HepG2 (cell line): ENCODE measurements around the gene PMIS2. TPM values are rescaled to one million over a fixed set of nuclear protein-coding genes. Genes with fewer than 3 reads are reported as not detected.

Experiments
- ATAC-seq: fragments of 200-7000 bp; cut with Tn5 transposase; 3 replicates; pipeline ENCODE4 v1.9.1; 2020; ENCODE audit warnings: mild to moderate bottlenecking, moderate library complexity
- BruUV-seq: library from RNA; stranded (reverse); fragments of 400-500 nt; replicated peaks from 2 replicates; lab custom pipeline; 2021; lab: Mats Ljungman, UMichigan
- CTCF ChIA-PET: fragments of 300-600 bp; formaldehyde crosslinking; extraction: SDS; loops from one replicate; lab custom pipeline; 2021; ENCODE audit warnings: low total read pairs, inconsistent platforms, low intra/inter-chr PET ratio; lab: Yijun Ruan, JAX
- POLR2A ChIA-PET: fragments of 350-600 bp; sonication (Branson Sonifier 250); formaldehyde crosslinking; loops from one replicate; lab custom pipeline; 2020; ENCODE audit warnings: antibody characterized with exemption, inconsistent platforms; lab: Yijun Ruan, JAX
- DNase-seq: peaks from one replicate; pipeline ENCODE4 v3.0.0-alpha.2; 2015; ENCODE audit warnings: low spot score
- FAIRE-seq: peaks from 3 replicates; lab custom pipeline; 2011; peaks lifted over from hg19 to GRCh38; lab: Jason Lieb, UNC
- H2AFZ ChIP-seq: one replicate; pipeline ENCODE4 v1.6.1; 2011; ENCODE audit warnings: low read length, inconsistent platforms
- H3K27ac ChIP-seq: fragments of 300-600 bp; 3 replicates; pipeline ENCODE4 v1.8.0; 2011; ENCODE audit warnings: mixed run types, mild to moderate bottlenecking, mixed read lengths, low read length, inconsistent platforms; ENCODE audit not compliant: insufficient read depth; ENCODE audit errors: extremely low read length
- H3K27me3 ChIP-seq, 2 experiments: fragments of 200-600 bp in 1 of 2; 2 replicates in 1 of 2; 3 replicates in 1 of 2; pipeline versions ENCODE4 v1.6.0 to v1.8.0; 2011; ENCODE audit warnings: low read length in 2 of 2, mild to moderate bottlenecking in 2 of 2, moderate library complexity in 2 of 2, inconsistent platforms in 1 of 2; ENCODE audit not compliant: insufficient read depth in 2 of 2, control insufficient read depth in 1 of 2
- H3K36me3 ChIP-seq, 2 experiments: fragments of 200-600 bp in 1 of 2; replicated peaks in 1 of 2; 2 replicates in 1 of 2; 3 replicates in 1 of 2; pipeline versions ENCODE4 v1.5.1 to v1.8.0; 2011; ENCODE audit warnings: low read length in 2 of 2, inconsistent platforms in 1 of 2; ENCODE audit not compliant: insufficient read depth in 2 of 2, control insufficient read depth in 1 of 2
- H3K4me1 ChIP-seq: 2 replicates; pipeline ENCODE4 v1.5.1; 2012; ENCODE audit warnings: low read length, inconsistent platforms; ENCODE audit not compliant: insufficient read depth
- H3K4me2 ChIP-seq: 2 replicates; pipeline ENCODE4 v1.6.0; 2011; ENCODE audit warnings: low read depth, low read length, inconsistent platforms
- H3K4me3 ChIP-seq, 3 experiments: fragments of 200-600 bp in 1 of 3; sonication (generic), shearing (Covaris generic) in 1 of 3; replicated peaks in 1 of 3; 2 replicates each; pipeline ENCODE4 v1.5.1; 2011 to 2016; ENCODE audit warnings: low read length in 3 of 3, inconsistent platforms in 2 of 3, low read depth in 2 of 3, mild to moderate bottlenecking in 2 of 3, control low read depth in 1 of 3, mixed read lengths in 1 of 3; ENCODE audit not compliant: insufficient read depth in 1 of 3
- H3K79me2 ChIP-seq: one replicate; pipeline ENCODE4 v1.6.1; 2011; ENCODE audit warnings: low read length, inconsistent platforms; ENCODE audit not compliant: insufficient read depth
- H3K9ac ChIP-seq: 2 replicates; pipeline ENCODE4 v1.6.0; 2011; ENCODE audit warnings: mild to moderate bottlenecking, low read depth, low read length, inconsistent platforms; ENCODE audit not compliant: insufficient read depth
- H3K9me3 ChIP-seq: 2 replicates; pipeline ENCODE4 v1.5.1; 2012; ENCODE audit warnings: mild to moderate bottlenecking, low read length
- H4K20me1 ChIP-seq: 2 replicates; pipeline ENCODE4 v1.6.0; 2011; ENCODE audit warnings: inconsistent platforms, mild to moderate bottlenecking, low read length, moderate library complexity; ENCODE audit not compliant: insufficient read depth
- IKZF1 ChIP-seq: fragments of 450-650 bp; IDR thresholded peaks from 2 replicates; pipeline ENCODE4 v1.7.1; 2016
- ISL2 ChIP-seq: sonication (generic); formaldehyde crosslinking; IDR thresholded peaks from 2 replicates; pipeline ENCODE4 v1.5.0; 2020; ENCODE audit warnings: missing genetic modification reagents
- MAFF ChIP-seq: IDR thresholded peaks from 2 replicates; pipeline ENCODE4 v1.6.1; 2011; ENCODE audit warnings: low read depth, low read length, improper control_type of control experiment
- PAX8 ChIP-seq: sonication (generic); formaldehyde crosslinking; IDR thresholded peaks from 2 replicates; pipeline ENCODE4 v1.8.0; 2022; ENCODE audit warnings: mild to moderate bottlenecking, missing genetic modification reagents, borderline replicate concordance
- PRMT3 ChIP-seq: sonication (generic); formaldehyde crosslinking; IDR thresholded peaks from 2 replicates; pipeline ENCODE4 v1.8.1; 2022; ENCODE audit warnings: low read depth, mild to moderate bottlenecking, moderate library complexity, missing genetic modification reagents, borderline replicate concordance
- RBFOX2 ChIP-seq: fragments of 200-400 bp; formaldehyde crosslinking; IDR thresholded peaks from 2 replicates; pipeline ENCODE4 v1.6.1; 2017; ENCODE audit warnings: low read depth, mild to moderate bottlenecking, low read length
- SMAD3 ChIP-seq: sonication (generic); formaldehyde crosslinking; IDR thresholded peaks from 2 replicates; pipeline ENCODE4 v1.4.0; 2020; ENCODE audit warnings: missing genetic modification reagents
- WIZ ChIP-seq: sonication (generic); formaldehyde crosslinking; IDR thresholded peaks from 2 replicates; pipeline ENCODE4 v1.5.1; 2020; ENCODE audit warnings: mild to moderate bottlenecking, missing genetic modification reagents
- ZKSCAN1 ChIP-seq: fragments of 150-350 bp; IDR thresholded peaks from 2 replicates; pipeline ENCODE4 v1.6.1; 2014; ENCODE audit warnings: low read length
- ZNF232 ChIP-seq: sonication (generic); formaldehyde crosslinking; IDR thresholded peaks from 2 replicates; pipeline ENCODE4 v1.4.0; 2020; ENCODE audit warnings: missing genetic modification reagents, borderline replicate concordance
- ZNF30 ChIP-seq: sonication (generic); formaldehyde crosslinking; IDR thresholded peaks from 2 replicates; pipeline ENCODE4 v1.5.0; 2020; ENCODE audit warnings: mild to moderate bottlenecking, missing genetic modification reagents
- ZNF569 ChIP-seq: sonication (generic); formaldehyde crosslinking; IDR thresholded peaks from 2 replicates; pipeline ENCODE4 v1.5.0; 2020; ENCODE audit warnings: mild to moderate bottlenecking, missing genetic modification reagents, moderate library complexity, borderline replicate concordance
- WGBS: methylation state at CpG from one replicate; pipeline ENCODE4 v1.1.6; 2017; ENCODE audit warnings: low lambda C conversion rate; 5-methylcytosine and 5-hydroxymethylcytosine counted together
- in situ Hi-C: cut with HindIII; loops from 2 replicates; pipeline ENCODE4 v1.10.0; 2017; ENCODE audit warnings: low pct_unique_long_range_greater_than_20kb; ENCODE audit not compliant: extremely low pct_ligation_motif_present
- intact Hi-C: fragments of 100-400 bp; cut with micrococcal nuclease; formaldehyde crosslinking; loops from one replicate; pipeline ENCODE4 v1.10.0; 2022; ENCODE audit not compliant: unreplicated experiment
- polyA plus RNA-seq, 8 experiments: library from polyadenylated mRNA; depleted of rRNA in 3 of 8; stranded (reverse) in 7 of 8; unstranded in 1 of 8; fragments of >200 nt; fragmentation: Illumina TruSeq in 4 of 8; extraction: Trizol in 4 of 8; gene quantifications; 2 replicates each; pipeline versions ENCODE4 v1.2.1 to v1.2.3, GENCODE V29; 2011 to 2016; ENCODE audit warnings: low read depth in 4 of 8, missing spikeins in 1 of 8, mixed read lengths in 1 of 8; ENCODE audit not compliant: insufficient read depth in 1 of 8
- total RNA-seq, 5 experiments: library from RNA; depleted of rRNA; stranded (reverse); fragments of >200 nt; fragmentation: Illumina TruSeq; extraction: Trizol; gene quantifications; 2 replicates each; pipeline ENCODE4 v1.2.3, GENCODE V29; 2016; ENCODE audit warnings: low read depth in 1 of 5
- TF ChIP-seq, protein P1 (sequence below): sonication (generic); formaldehyde crosslinking; IDR thresholded peaks from 2 replicates; pipeline ENCODE4 v1.5.0; 2020; ENCODE audit warnings: missing genetic modification reagents
- TF ChIP-seq, protein P2 (sequence below): sonication (generic); formaldehyde crosslinking; IDR thresholded peaks from 2 replicates; pipeline ENCODE4 v1.5.0; 2020; ENCODE audit warnings: mild to moderate bottlenecking, missing genetic modification reagents, borderline replicate concordance
- TF ChIP-seq, protein P3 (sequence below): sonication (generic); formaldehyde crosslinking; conservative IDR thresholded peaks from 2 replicates; pipeline ENCODE4 v1.8.0; 2022; ENCODE audit warnings: missing genetic modification reagents
- TF ChIP-seq, protein P4 (sequence below): sonication (generic); formaldehyde crosslinking; IDR thresholded peaks from 2 replicates; pipeline ENCODE4 v1.8.0; 2022; ENCODE audit warnings: missing genetic modification reagents, mild to moderate bottlenecking, borderline replicate concordance
- TF ChIP-seq, protein P5 (sequence below): sonication (generic); formaldehyde crosslinking; IDR thresholded peaks from 2 replicates; pipeline ENCODE4 v1.4.0; 2020; ENCODE audit warnings: missing genetic modification reagents

Gene PMIS2
- total and polyA plus RNA-seq, 2 of the 13 experiments (the other 11 are each of a cell fraction or from before 2014, with no cell fraction given) = not detected

DNA sequence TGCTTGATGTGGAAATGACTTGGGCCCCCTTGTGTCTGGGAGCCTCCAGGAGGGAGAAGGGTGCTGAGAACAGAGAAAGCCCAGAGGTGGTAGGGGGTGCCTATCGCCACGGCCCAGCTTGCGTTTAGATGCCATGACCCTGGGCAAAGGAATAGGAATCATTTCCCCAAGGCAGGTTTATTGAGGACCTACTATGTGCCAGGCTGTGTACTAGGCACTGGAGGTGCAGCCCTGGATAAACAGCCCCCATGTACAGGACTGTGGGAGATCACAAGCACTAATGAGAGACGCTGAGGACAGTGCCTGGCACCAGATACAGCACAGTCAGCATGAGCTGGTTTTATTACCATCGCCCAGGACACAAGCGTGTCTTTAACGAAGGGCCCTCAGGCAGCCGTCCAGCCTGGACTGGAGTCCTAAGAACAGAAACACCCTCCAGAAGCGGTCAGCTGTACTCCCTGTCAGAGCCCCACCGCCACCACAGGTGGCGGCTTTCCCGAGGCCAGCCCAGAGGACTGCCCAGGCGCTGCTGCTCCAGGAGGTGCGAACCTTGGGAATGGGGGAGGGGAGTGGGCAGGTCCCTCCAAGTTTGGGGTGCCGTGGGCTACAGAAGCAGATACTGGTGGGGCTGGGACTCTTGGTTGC, 36.0 kb upstream of the PMIS2 start:
- CTCF ChIA-PET = interaction anchor here (1.2 to 2.7 kb wide), 3 partner anchors 40 to 167 kb away, joined by 5 to 14 read pairs (median 8); no protein-coding TSS in a partner anchor
- H3K4me3 ChIP-seq = no peak overlapping the region
- WGBS = 91% methylated on average over 5 of the region's 15 CpGs
- no peak overlapping the region for H3K9ac ChIP-seq
- H3K27ac ChIP-seq = no peak overlapping the region
- no peak overlapping the region for H2AFZ ChIP-seq
- POLR2A ChIA-PET = no interaction called here
- H3K4me1 ChIP-seq = peaks cover 47% of the 10 kb centered on the region
- ATAC-seq = no peak
- no peak for FAIRE-seq
- no peaks in the 10 kb centered on the region for H3K9me3 ChIP-seq
- no peak for DNase-seq
- in situ Hi-C loops = loop anchor here (5.0 kb wide), 2 partner anchors 92 to 167 kb away; partner anchors contain the start of genes ETV2 and KMT2B
- intact Hi-C loops = loop anchor here (1.0 to 10.0 kb wide), 3 partner anchors 65 to 167 kb away; partner anchors contain the start of genes COX6B1, ETV2 and HAUS5
- peaks cover 0 to 3% of the 10 kb centered on the region in 2 experiments; a peak in 3 of 5 replicates for H3K36me3 ChIP-seq
- no peaks in the 10 kb centered on the region for H4K20me1 ChIP-seq
- H3K4me2 ChIP-seq = no peak overlapping the region
- no TSS peak for BruUV-seq
- peaks cover 11% of the 10 kb centered on the region for H3K79me2 ChIP-seq
- H3K27me3 ChIP-seq = peaks cover 0 to 11% of the 10 kb centered on the region in 2 experiments; a peak in 1 of 5 replicates
- TF ChIP-seq, protein P1, sequence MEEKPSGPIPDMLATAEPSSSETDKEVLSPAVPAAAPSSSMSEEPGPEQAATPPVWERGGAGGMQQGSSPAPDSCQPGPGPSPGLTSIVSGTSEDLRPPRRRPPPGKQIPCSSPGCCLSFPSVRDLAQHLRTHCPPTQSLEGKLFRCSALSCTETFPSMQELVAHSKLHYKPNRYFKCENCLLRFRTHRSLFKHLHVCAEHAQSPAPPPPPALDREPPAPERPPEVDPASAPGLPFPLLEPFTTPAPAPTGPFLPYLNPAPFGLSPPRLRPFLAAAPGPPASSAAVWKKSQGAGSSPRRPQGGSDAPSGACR (CRISPR knock-in tag) = no peak
- no peak for TF ChIP-seq IKZF1
- TF ChIP-seq ZKSCAN1 = peak; percentile 86
- no peak for TF ChIP-seq ZNF569 (CRISPR knock-in tag)
- TF ChIP-seq, protein P2, sequence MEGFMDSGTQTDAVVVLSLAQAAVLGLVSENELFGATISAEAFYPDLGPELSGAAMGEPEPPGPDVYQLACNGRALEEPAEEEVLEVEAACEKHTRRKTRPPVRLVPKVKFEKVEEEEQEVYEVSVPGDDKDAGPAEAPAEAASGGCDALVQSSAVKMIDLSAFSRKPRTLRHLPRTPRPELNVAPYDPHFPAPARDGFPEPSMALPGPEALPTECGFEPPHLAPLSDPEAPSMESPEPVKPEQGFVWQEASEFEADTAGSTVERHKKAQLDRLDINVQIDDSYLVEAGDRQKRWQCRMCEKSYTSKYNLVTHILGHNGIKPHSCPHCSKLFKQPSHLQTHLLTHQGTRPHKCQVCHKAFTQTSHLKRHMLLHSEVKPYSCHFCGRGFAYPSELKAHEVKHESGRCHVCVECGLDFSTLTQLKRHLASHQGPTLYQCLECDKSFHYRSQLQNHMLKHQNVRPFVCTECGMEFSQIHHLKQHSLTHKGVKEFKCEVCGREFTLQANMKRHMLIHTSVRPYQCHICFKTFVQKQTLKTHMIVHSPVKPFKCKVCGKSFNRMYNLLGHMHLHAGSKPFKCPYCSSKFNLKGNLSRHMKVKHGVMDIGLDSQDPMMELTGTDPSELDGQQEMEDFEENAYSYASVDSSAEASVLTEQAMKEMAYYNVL (CRISPR knock-in tag) = no peak
- TF ChIP-seq ISL2 = no peak
- no peak for TF ChIP-seq WIZ (CRISPR knock-in tag)
- TF ChIP-seq MAFF = peak; percentile 0; the same call in 1 of the 2 replicates
- no peak for TF ChIP-seq PAX8 (CRISPR knock-in tag)
- TF ChIP-seq ZNF232 (CRISPR knock-in tag) = no peak
- TF ChIP-seq, protein P3, sequence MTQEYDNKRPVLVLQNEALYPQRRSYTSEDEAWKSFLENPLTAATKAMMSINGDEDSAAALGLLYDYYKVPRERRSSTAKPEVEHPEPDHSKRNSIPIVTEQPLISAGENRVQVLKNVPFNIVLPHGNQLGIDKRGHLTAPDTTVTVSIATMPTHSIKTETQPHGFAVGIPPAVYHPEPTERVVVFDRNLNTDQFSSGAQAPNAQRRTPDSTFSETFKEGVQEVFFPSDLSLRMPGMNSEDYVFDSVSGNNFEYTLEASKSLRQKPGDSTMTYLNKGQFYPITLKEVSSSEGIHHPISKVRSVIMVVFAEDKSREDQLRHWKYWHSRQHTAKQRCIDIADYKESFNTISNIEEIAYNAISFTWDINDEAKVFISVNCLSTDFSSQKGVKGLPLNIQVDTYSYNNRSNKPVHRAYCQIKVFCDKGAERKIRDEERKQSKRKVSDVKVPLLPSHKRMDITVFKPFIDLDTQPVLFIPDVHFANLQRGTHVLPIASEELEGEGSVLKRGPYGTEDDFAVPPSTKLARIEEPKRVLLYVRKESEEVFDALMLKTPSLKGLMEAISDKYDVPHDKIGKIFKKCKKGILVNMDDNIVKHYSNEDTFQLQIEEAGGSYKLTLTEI (CRISPR knock-in tag) = no peak
- no peak for TF ChIP-seq ZNF30
- TF ChIP-seq, protein P4, sequence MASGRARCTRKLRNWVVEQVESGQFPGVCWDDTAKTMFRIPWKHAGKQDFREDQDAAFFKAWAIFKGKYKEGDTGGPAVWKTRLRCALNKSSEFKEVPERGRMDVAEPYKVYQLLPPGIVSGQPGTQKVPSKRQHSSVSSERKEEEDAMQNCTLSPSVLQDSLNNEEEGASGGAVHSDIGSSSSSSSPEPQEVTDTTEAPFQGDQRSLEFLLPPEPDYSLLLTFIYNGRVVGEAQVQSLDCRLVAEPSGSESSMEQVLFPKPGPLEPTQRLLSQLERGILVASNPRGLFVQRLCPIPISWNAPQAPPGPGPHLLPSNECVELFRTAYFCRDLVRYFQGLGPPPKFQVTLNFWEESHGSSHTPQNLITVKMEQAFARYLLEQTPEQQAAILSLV (CRISPR knock-in tag) = no peak
- no peak for TF ChIP-seq SMAD3 (CRISPR knock-in tag)
- TF ChIP-seq, protein P5, sequence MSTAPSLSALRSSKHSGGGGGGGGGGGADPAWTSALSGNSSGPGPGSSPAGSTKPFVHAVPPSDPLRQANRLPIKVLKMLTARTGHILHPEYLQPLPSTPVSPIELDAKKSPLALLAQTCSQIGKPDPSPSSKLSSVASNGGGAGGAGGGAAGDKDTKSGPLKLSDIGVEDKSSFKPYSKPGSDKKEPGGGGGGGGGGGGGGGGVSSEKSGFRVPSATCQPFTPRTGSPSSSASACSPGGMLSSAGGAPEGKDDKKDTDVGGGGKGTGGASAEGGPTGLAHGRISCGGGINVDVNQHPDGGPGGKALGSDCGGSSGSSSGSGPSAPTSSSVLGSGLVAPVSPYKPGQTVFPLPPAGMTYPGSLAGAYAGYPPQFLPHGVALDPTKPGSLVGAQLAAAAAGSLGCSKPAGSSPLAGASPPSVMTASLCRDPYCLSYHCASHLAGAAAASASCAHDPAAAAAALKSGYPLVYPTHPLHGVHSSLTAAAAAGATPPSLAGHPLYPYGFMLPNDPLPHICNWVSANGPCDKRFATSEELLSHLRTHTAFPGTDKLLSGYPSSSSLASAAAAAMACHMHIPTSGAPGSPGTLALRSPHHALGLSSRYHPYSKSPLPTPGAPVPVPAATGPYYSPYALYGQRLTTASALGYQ = no peak
- TF ChIP-seq PRMT3 (CRISPR knock-in tag) = no peak
- TF ChIP-seq RBFOX2 = 0 out of 2 replicates have a peak, but pooled peaks have one; percentile 8
